ENCODE measurements around the gene OR1F1. TPM values are rescaled to one million over a fixed set of nuclear protein-coding genes. Genes with fewer than 3 reads are reported as not detected.

The OR1F1 gene
- total RNA-seq, 1 experiment from 2014 or later, result not detected

Other genes starting within 250 kb of the OR1F1 start
- gene KREMEN2, start 223.9 kb upstream of the OR1F1 start, total RNA-seq (2014; rRNA removed; shearing (Covaris generic)), result 17.6 and 20.9 TPM in 2 replicates
- gene PAQR4, start 218.9 kb upstream of the OR1F1 start, total RNA-seq (2014; rRNA removed; shearing (Covaris generic)), result 62.6 and 65.6 TPM in 2 replicates
- 85.4 and 94.0 TPM in 2 replicates for gene PKMYT1, start 207.8 kb upstream of the OR1F1 start, total RNA-seq (2014; rRNA removed; shearing (Covaris generic))
- gene CLDN9, start 175.3 kb upstream of the OR1F1 start, total RNA-seq (2014; rRNA removed; shearing (Covaris generic)), result 0.21 and 0.48 TPM in 2 replicates
- gene CLDN6, start 170.0 kb upstream of the OR1F1 start, total RNA-seq (2014; rRNA removed; shearing (Covaris generic)), result 426 and 528 TPM in 2 replicates
- 144 and 171 TPM in 2 replicates for gene TNFRSF12A, start 167.8 kb upstream of the OR1F1 start, total RNA-seq (2014; rRNA removed; shearing (Covaris generic))
- gene HCFC1R1, start 164.3 kb upstream of the OR1F1 start, total RNA-seq (2014; rRNA removed; shearing (Covaris generic)), result 114 and 156 TPM in 2 replicates
- 69.1 and 81.4 TPM in 2 replicates for gene THOC6, start 164.2 kb upstream of the OR1F1 start, total RNA-seq (2014; rRNA removed; shearing (Covaris generic))
- gene BICDL2, start 151.3 kb upstream of the OR1F1 start, total RNA-seq (2014; rRNA removed; shearing (Covaris generic)), result 0.69 and 2.0 TPM in 2 replicates
- gene MMP25, start 141.6 kb upstream of the OR1F1 start, total RNA-seq (2014; rRNA removed; shearing (Covaris generic)), result 18.4 and 18.7 TPM in 2 replicates
- gene IL32, start 122.6 kb upstream of the OR1F1 start, total RNA-seq (2014; rRNA removed; shearing (Covaris generic)), result 7.9 and 9.9 TPM in 2 replicates
- gene ZSCAN10, start 88.9 kb upstream of the OR1F1 start, total RNA-seq (2014; rRNA removed; shearing (Covaris generic)), result 217 and 238 TPM in 2 replicates
- gene ZNF205, start 75.6 kb upstream of the OR1F1 start, total RNA-seq (2014; rRNA removed; shearing (Covaris generic)), result 40.2 and 41.2 TPM in 2 replicates
- 5.5 and 6.3 TPM in 2 replicates for gene ZNF213, start 53.2 kb upstream of the OR1F1 start, total RNA-seq (2014; rRNA removed; shearing (Covaris generic))
- 9.1 and 13.1 TPM in 2 replicates for gene ZNF200, start 47.0 kb downstream of the OR1F1 start, total RNA-seq (2014; rRNA removed; shearing (Covaris generic))
- gene MEFV, start 68.4 kb downstream of the OR1F1 start, total RNA-seq (2014; rRNA removed; shearing (Covaris generic)), result 0.14 TPM in 1 of 2 replicates, not detected in the other
- 32.4 and 47.5 TPM in 2 replicates for gene ZNF263, start 95.3 kb downstream of the OR1F1 start, total RNA-seq (2014; rRNA removed; shearing (Covaris generic))
- 2.1 and 5.5 TPM in 2 replicates for gene TIGD7, start 117.2 kb downstream of the OR1F1 start, total RNA-seq (2014; rRNA removed; shearing (Covaris generic))
- gene ZNF75A, start 117.3 kb downstream of the OR1F1 start, total RNA-seq (2014; rRNA removed; shearing (Covaris generic)), result 12.1 and 14.9 TPM in 2 replicates
- gene OR2C1, start 167.7 kb downstream of the OR1F1 start, total RNA-seq (2014; rRNA removed; shearing (Covaris generic)), result not detected in 2 replicates
- gene ZSCAN32, start 212.8 kb downstream of the OR1F1 start, total RNA-seq (2014; rRNA removed; shearing (Covaris generic)), result 19.5 and 19.9 TPM in 2 replicates
- gene ZNF174, start 213.0 kb downstream of the OR1F1 start, total RNA-seq (2014; rRNA removed; shearing (Covaris generic)), result 11.6 and 12.4 TPM in 2 replicates